Measurements from ENCODE around the gene RLBP1. TPM values are rescaled to one million over a fixed set of nuclear protein-coding genes. Genes with fewer than 3 reads are reported as not detected.

RLBP1 gene
- total and polyA plus RNA-seq, 2 of the 4 experiments (the other 2 are of a cell fraction) = not detected

GRCh38 chr15:89199746-89200145 lies 21.6 kb downstream of the RLBP1 start:
- CTCF ChIA-PET = interaction anchor here (0.6 kb wide), 1 partner anchor 53 kb away, joined by 5 read pairs; no protein-coding TSS in a partner anchor
- in situ Hi-C loops (cut with MboI; ENCODE audit: low sequenced_read_pairs) = no loop called here
- DNase-seq (no peak), ATAC-seq (ENCODE audit: low read depth) (no peak)
- no peak overlapping the region for H2BK20ac ChIP-seq (ENCODE audit: low read depth, low read length)
- no peak overlapping the region for H3K4me3 ChIP-seq (ENCODE audit: insufficient read depth, low read depth, low read length)
- no peak overlapping the region for H4K5ac ChIP-seq (ENCODE audit: low read depth, low read length)
- BruUV-seq (replicated peaks) = no TSS peak
- peaks cover 19% of the 10 kb centered on the region for H3K36me3 ChIP-seq (ENCODE audit: control insufficient read depth, insufficient read depth, low read length)
- no peak overlapping the region for H2AFZ ChIP-seq (replicated peaks; ENCODE audit: low read length, poor library complexity)
- dilution Hi-C loops (cut with HindIII; ENCODE audit: low sequenced_read_pairs, unreplicated experiment) = no loop called here
- no peak overlapping the region for H2BK120ac ChIP-seq (ENCODE audit: low read depth, low read length)
- H3K14ac ChIP-seq (replicated peaks; ENCODE audit: low read depth, low read length) = no peak overlapping the region
- no peak overlapping the region for H3K9ac ChIP-seq (ENCODE audit: low read depth, low read length)
- no peaks in the 10 kb centered on the region for H3K27me3 ChIP-seq (ENCODE audit: control insufficient read depth, insufficient read depth, low read length)
- no peak overlapping the region for H2AK5ac ChIP-seq (ENCODE audit: low read depth, low read length)
- H2BK5ac ChIP-seq (ENCODE audit: low read depth, low read length, poor library complexity, severe bottlenecking) = no peak overlapping the region
- no peak overlapping the region for H4K91ac ChIP-seq (ENCODE audit: insufficient read depth, low read depth, low read length)
- POLR2A ChIA-PET (ENCODE audit: unreplicated experiment) = no interaction called here
- H3K9me3 ChIP-seq (ENCODE audit: control insufficient read depth, insufficient read depth, low read length) = no peaks in the 10 kb centered on the region
- WGBS, 2 experiments (ENCODE audit: extremely low coverage in 2 of 2, insufficient read length in 1 of 2) = no CpG with 5 or more reads among the region's 6 CpGs
- no peak overlapping the region for H2AK9ac ChIP-seq (replicated peaks; ENCODE audit: low read depth, low read length, poor library complexity)
- H3K9me1 ChIP-seq (ENCODE audit: insufficient read depth, low read length) = 0 out of 2 replicates have a peak, but pooled peaks cover 3% of the 10 kb centered on the region
- no peak overlapping the region for H3K23ac ChIP-seq (ENCODE audit: low read depth, low read length)
- H3K4ac ChIP-seq (ENCODE audit: low read depth, low read length) = no peak overlapping the region
- no peak overlapping the region for H3K18ac ChIP-seq (ENCODE audit: low read depth, low read length)
- no peaks in the 10 kb centered on the region for H4K20me1 ChIP-seq (ENCODE audit: insufficient read depth, low read length)
- peaks cover 9% of the 10 kb centered on the region for H3K4me1 ChIP-seq (ENCODE audit: control insufficient read depth, insufficient read depth, low read length)
- H3K27ac ChIP-seq (ENCODE audit: insufficient read depth, low read length) = no peak overlapping the region
- no peaks in the 10 kb centered on the region for H3K79me1 ChIP-seq (ENCODE audit: low read depth in 1 of 2, low read length in 2 of 2)
- no peak overlapping the region for H3K56ac ChIP-seq (ENCODE audit: extremely low read depth, insufficient read depth, low read length)
- H4K8ac ChIP-seq (ENCODE audit: low read depth in 2 of 2, low read length in 2 of 2) = no peak overlapping the region
- H2BK15ac ChIP-seq (ENCODE audit: low read depth, low read length) = no peak overlapping the region
- no peak overlapping the region for H3K4me2 ChIP-seq (ENCODE audit: low read depth, low read length)
- intact Hi-C loops (cut with micrococcal nuclease) = no loop called here
- TF ChIP-seq BHLHE40 (IDR thresholded peaks at IDR 0.05; ENCODE audit: low read depth, low read length) = no peak
- no peak for TF ChIP-seq FOS (IDR thresholded peaks at IDR 0.05; ENCODE audit: low read depth, low read length)
- no peak for TF ChIP-seq MAZ (IDR thresholded peaks at IDR 0.05; ENCODE audit: borderline replicate concordance, low read depth, low read length)
- TF ChIP-seq RFX5 (IDR thresholded peaks at IDR 0.05; ENCODE audit: low read depth, low read length) = no peak
- no peak for TF ChIP-seq MXI1 (IDR thresholded peaks at IDR 0.05; ENCODE audit: borderline replicate concordance, low read depth, low read length)
- no peak for TF ChIP-seq RCOR1 (IDR thresholded peaks at IDR 0.05; ENCODE audit: insufficient replicate concordance, low read length)
- no peak for TF ChIP-seq MAFK (IDR thresholded peaks at IDR 0.05; ENCODE audit: low read depth, low read length)
- no peak for TF ChIP-seq CTCF (conservative IDR thresholded peaks at IDR 0.05; ENCODE audit: low read depth, low read length)
- no peak for TF ChIP-seq POLR2A (IDR thresholded peaks at IDR 0.05; ENCODE audit: low read depth, low read length)
- no peak for TF ChIP-seq RAD21 (IDR thresholded peaks at IDR 0.05; ENCODE audit: low read length)
- TF ChIP-seq ELK1 (IDR thresholded peaks at IDR 0.05; ENCODE audit: borderline replicate concordance, low read depth, low read length) = no peak
